GM19324 (cell line): ENCODE measurements around the gene PLA2G6.
"Not testable (repeated sequence)": the region's sequence is repeated elsewhere in the genome, so short reads cannot be mapped to it uniquely, and the experiment has no call there.

ENCODE experiments used
- ATAC-seq: cut with Tn5 transposase; IDR thresholded peaks from one replicate; pipeline ENCODE4 v1.9.1; 2021; ENCODE audit warnings: mild to moderate bottlenecking, moderate library complexity; ENCODE audit not compliant: unreplicated experiment, low FRiP score

Gene PLA2G6

DNA sequence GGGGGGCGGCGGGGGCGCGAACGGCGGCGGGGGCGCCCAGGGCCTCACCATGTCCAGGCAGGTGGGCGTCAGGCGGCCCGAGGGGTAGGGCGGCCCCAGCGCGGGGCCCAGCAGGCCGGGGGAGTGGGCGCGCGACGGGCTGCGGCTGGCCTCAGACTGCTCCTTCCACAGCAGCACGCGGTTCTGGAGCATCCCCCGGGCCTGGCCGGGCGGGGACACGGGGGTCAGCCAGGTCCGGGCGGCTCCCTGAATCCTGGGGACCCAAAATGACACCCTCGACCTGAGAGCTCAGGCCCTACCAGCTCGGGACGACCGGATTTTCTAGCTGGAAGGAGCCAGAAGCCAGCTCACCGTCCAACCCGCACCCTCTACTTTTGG, 92.2 kb downstream of the PLA2G6 start:
- no peak for ATAC-seq

DNA sequence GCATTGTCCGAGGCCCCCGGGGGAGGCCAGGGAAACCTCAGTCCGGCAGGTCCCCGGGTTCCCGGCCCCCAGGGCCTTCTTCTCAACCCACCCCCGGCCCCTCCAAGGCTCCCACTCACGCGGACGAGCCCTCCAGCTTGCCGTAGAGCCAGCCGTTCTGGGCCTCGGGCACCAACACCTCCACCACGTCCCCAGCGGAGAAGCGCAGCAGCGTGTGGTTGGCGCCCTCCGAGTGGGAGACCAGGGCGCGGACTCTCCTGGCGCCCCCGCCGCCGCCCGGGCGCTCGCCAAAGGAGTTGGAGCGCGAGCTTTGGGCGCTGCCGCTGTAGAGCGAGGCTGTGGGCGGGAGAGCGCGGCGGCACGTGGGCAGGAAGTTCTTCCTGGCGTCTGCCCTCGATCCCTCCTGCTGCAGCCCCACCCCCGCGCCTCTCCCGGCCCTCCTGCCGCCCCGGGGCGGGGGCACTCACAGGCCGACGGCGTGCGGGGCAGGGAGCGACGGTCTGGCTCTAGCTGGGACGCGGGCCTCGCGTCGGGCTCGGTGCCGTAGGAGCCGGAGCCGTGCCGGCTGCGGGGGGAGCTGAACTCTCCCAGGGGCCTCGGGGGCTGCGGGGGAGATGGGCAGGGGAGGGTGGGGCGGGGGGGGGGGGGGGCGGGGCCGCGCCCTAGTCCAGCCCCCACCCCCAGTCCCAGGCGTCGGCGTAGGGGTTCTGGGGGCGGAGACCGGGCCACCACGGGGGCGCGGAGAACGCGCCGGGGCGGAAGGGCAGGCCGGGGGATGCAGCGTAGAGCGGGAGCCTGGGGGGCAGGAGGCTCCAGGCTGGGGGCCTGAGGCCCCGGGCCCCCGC, 92.8 kb downstream of the PLA2G6 start:
- ATAC-seq: no peak

DNA sequence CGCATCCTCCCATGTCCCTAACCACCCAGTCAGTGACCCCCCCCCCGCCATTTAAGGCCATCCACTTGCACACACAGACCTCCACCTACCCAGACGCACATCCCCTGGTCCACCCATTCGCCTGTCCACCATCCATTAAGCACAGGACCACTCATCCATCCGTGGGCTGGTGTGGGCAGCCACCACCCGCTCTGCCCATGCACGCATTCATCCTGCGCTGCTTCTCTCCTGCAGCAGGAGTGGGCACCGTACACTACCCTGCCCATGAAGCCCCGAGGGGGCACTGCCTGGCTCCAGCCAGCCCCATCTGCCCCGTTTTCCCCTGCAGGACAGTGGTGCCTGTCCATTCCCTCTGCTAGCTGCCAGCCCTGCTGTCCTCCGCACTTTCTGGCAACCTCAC, 93.8 kb downstream of the PLA2G6 start:
- no peak for ATAC-seq

DNA sequence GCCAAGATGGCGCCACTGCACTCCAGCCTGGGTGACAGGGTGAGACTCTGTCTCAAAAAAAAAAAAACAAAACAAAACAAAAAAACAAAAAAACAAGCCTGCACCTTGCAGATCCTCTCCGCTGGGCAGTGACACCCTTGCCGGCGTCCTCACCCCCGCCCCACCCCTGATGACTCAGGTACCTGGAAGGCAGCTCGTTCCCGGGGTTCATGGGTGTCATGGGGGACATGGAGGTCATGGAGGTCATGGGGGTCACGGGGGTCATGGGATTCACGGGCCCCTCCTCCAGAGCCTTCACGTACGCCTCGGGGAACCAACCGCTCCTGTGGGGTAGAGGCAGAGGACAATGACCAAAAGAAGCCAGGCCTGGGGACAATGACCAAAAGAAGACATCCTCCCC, 94.7 kb downstream of the PLA2G6 start:
- no peak for ATAC-seq

DNA sequence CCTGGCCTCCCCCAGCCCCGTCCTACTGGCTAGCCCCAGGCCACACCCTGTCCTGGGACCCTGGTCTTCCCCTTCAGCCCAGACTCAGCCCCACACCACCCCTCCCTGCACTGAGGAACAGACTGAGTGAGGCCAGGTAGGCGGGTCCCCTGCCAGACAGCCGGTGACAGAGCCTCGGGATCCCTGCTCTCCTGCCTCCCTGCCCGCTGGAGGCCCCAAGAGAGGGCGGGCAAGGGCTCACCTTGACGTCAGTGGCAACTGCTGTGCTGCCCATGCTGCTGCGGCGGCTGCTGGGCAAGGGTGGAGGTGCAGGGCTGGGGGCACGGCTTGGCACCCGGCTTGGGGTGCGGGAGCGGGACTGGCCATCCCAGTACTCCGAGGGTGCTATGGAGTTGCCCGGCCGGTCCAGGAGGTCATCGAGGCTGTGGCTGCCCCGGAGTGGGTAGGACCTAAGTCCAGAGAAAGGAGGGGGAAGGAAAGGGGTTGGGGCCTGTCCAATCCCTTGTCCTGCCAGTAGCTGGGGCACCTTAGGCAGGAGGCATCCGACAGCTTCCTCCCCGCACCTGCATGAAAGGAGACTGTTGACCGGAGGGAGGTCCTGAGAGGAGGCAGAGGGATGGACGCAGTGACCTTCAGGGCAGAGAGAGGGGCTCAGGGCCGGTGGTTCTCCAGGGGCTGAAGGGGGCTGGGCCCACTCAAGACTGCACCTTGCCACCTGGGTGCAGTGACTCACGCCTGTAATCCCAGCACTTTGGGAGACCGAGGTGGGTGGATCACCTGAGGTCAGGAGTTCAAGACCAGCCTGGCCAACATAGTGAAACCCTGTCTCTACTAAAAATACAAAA, 95.4 kb downstream of the PLA2G6 start:
- no peak for ATAC-seq

DNA sequence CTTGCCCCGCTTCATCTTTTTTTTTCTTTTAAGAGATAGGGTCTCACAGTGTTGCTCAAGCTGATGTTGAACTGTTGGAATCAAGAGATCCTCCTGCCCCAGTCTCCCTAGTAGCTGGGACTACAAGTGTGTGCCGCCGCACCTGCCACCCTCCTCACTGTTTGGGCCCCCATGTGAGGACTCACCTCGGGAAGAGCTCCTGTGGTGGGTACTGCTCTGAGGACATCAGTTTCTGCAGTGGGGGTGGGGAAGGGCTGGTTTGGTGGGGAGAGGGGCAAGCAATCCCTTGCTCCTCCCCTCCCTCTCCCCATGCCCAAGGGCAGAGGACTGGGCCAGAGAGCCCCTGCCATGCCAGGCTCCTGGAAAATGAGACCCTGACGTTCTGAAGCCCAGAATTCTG, 96.1 kb downstream of the PLA2G6 start:
- ATAC-seq: no peak

DNA sequence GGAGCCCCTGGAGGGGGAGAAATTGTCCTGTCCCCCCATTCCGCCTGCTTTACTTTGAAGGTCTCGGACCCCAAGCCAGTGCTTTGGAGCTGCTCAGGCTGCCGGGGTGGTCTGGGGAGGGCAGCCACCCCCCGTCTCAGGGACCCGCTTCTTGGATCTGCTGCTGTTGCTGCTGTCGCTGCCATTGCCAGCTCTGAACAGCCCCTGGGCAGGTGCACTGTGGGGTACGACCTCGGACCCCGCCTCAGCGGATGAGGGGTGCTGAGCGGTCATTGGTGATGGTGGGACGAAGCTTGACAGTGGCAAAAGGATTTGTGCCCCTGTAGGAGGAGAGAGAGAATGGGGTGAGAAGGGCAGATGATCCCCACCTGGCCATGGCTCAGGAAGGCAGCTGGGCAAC, 96.6 kb downstream of the PLA2G6 start:
- ATAC-seq: no peak

DNA sequence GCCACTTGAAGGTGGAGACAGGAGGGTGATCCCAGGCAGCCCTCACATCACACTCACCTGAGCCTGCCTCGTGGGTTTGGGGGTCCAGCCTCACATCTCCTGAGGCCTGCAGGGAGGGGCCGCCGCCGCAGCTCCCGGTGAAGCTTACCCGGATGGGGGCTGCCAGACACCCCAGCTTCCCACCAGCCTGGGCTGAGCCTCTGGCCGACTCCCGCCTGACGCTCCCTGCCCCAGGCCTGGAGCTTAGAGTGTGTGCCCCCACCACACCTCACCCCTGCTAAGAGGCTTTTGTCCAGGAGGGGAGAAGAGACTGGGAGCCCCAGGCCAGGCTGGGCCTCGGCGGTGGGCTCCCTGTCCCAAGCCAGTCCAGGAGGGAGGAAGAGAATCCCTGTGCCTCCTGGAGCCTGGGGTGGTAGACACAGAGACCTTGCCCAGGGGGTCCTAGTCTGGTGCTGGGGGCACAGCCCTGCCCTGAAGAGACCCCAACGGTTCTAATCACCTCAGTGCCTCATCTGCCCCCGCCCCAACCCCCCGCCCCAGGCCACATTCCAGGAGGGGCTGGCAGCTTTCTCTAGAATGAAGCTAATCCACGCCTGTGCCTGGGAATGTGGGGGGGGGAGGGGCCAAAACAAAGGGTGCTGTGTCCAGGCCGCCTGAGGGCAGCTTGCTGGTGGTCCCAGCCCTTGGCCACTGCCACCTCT, 97.5 kb downstream of the PLA2G6 start, which contains the start of gene SLC16A8:
Gene SLC16A8, minus strand, starts transcription at position 254 of the 701 bp plus-strand sequence. CDS start 1,311 bp downstream, outside the sequence.
- no peak for ATAC-seq

DNA sequence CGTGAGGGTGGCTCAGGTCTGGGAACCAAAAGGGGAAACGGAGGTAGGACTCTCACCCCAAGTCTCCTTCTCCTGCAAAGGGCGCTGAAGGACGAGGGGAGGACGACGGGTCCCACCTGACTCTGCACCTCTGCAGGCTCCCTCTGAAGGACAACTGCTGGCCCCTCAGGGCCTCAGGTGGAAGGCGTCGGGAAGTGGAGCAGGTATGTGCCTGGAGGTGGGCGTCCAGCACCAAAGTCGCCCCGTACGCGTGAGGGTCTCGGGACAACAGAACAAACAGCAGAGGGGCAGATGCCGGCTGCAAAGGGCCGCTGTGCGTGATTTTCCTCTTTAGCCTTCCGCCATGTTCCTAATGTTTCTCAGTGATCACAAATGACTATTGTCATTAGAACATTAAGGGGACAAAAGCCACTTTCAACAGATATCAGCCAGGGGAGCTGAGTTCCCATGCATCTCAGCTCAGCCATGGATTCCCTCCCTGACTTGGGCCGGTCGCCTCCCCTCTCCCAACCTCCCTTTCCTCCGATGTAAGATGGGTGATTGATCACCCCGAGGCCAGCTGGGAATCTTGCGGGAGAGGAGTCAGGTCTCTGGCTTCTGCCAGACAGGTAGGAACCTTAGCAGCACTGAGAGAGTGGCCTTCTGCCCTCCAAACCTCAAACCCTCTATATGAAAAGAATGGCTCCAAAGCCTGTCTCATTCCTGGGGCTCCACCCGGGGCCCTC, 98.5 kb downstream of the PLA2G6 start:
- no peak for ATAC-seq

DNA sequence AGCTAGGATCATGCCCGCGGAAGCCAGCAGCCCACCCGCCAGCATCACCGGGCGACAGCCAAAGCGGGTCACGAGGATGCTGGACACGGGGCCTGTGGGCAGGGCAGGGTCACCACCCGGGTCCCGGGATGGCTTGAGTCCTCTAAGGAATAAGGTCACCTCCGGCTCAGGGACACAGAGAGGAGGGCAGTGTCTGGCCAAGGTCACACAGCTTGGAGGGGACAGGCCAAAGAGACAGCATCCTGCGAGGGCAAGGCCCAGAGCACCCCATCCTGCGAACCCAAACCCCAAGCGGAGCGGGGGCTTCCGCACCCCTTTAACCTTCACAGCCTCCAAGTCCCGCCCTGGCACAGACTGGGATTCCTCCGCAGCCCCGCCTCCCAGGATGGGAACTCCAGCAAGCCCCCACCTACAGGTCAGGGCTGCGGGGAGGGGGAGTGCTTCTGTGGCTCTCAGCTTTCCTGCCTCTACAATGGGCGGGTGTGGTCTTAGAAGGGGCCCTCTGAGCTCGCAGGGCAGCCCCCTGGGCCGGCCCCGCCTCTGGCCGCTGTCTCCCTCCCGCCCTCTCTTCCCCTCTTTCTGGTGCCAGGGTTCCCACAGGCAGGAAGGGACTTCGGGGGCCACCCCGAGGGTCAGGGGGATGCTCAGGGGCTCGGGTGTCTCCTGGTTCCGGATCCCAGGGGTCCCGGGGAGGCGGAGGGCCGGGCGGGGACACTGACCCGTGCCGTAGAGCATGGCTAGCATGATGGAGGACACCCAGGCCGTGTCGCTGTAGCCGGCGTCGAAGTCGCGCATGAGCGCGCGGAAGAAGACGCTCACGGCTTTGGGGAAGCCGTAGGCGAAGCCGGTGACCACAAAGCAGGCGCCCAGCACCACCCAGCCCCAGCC, 99.4 kb downstream of the PLA2G6 start:
- no peak for ATAC-seq

DNA sequence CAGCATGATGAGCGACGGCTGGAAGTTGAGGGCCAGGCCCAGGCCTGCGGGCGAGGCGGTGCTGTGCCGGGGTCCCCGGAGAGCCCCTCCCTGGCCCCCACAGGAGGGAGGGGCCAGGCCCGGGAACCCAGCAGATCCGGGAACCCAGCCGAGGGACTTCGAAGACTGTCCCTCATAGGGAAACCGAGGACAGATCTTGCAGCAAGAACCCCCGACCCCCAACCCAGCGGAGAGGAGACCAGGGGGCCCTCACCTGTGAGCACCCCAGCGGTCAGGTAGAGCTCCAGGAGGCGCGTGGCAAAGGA, 100.0 kb downstream of the PLA2G6 start:
- no peak for ATAC-seq

DNA sequence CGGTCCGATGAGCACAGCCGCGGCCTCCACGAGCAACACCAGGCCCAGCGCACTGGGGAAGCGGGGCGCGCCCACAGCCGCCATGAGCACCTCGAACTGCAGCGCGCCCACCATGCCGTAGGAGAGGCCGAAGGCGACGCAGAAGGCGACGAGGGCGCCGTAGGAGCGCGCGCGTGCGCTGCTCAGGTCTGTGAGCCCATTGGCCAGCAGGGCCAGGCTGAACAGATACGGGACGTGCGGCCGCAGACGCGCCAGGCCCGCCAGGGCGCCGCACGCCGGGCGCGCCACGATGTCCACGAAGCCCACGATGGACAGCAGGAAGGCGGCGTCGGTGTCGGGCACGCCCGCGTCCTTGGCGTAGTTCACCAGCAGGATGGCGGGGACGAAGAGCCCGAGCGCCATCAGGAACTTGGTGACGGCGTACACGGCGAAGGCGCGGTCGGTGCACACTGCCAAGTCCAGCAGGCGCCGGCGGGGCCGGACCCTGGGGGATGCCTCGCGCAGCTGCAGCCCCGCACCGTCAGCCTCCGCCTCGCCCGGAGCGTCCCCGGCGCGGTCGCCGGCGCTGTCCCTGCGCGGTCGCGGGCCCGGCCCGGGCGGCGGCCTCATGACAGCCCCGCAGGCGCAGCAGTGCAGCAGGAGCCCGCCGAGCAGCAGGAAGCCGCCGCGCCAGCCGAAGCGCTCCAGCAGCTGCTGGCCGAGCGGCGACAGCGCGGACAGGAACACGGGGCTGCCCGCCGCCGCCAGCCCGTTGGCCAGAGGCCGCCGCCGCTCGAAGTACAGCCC, 100.6 kb downstream of the PLA2G6 start:
- no peak for ATAC-seq

DNA sequence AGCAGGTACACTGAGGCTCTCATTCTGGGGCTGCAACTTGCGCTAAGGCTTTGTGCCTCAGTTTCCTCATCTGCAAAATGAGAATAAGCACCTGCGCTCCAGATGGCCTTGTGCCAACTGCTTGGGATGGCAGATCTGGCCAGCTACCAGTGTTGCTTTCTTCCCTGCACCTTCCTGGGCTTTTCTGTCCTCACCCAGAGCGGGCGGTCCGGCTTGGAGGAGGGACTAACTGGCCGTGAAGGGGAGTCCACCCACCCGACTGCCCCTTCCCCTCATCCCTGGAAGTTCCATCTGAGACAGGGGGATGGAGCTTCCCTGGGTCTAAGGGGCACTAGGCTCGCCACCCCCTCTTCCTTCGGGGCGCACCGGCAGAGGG, 101.2 kb downstream of the PLA2G6 start:
- no peak for ATAC-seq

DNA sequence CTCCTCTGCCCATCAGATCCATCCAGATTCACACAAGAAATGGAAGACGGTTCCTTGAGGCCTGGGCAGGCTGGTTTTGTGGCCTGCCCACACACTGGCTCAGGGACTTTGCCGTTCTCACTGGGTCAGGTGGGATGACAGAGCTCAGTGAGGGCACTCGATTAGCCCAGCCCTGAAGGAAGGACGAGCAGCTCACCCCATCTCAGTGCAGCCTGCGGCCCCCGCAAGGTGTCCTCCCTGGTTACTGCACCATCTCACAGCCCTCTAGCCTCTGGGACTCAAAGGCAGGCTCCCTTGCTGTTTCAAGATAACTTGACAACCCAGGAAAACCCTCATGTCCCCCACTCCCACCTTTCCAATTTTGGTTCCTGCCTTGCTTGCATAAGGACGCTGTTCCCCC, 101.8 kb downstream of the PLA2G6 start:
- ATAC-seq: no peak

DNA sequence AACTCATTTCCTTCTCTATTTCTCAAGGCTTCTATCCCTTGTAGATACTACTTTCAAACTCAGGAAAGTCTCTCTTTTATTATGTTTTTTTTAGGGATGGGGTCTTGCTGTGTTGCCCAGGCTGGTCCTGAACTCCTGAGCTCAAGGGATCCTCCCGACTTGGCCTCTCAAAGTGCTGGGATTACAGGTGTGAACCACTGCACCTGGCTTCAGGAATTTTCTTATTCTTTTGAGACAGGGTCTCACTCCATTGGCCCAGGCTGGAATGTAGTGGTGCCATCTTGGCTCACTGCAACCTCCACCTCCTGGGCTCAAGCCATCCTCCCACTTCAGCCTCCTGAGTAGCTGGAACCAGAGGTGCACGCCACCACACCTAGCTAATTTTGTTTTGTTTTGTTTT, 102.4 kb downstream of the PLA2G6 start:
- ATAC-seq: not testable (repeated sequence)

DNA sequence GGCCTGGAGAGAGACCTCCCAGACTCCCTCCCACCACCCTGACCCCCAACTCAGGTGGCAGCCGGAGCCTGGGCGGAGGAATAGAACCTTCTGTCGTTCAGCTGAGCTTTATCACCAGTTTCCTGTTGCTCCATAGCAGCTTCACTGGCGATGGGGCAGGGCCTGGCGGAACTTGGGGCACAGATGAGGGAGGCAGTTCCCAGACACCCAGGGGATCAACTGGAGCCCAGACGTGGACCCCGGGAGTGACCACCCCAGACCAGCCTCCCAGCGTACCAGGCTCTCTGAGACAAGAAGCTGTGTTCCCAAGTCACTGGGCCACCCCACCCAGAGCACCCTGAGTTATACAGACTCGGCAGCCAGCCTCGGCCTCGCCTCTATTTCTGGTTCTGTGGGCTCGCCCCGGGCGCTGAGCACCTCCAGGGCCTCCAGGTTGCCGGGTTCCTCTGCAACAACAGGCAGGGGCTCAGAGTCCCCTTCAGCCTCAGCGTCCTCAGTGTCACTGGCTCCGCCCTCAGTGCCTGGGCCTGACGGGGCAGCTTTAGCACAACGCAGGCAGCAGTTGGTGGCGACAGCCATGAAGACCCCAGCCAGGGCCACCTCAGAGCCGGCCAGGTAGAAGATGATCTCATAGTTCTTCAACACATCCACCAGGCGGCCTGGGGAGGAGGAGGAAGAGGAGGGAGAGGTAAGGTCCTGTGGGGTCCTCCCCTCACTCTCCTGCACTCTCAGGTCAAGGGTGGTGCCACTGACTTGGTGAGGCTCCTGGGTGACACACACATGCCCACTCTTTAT, 103.4 kb downstream of the PLA2G6 start:
- ATAC-seq: no peak

DNA sequence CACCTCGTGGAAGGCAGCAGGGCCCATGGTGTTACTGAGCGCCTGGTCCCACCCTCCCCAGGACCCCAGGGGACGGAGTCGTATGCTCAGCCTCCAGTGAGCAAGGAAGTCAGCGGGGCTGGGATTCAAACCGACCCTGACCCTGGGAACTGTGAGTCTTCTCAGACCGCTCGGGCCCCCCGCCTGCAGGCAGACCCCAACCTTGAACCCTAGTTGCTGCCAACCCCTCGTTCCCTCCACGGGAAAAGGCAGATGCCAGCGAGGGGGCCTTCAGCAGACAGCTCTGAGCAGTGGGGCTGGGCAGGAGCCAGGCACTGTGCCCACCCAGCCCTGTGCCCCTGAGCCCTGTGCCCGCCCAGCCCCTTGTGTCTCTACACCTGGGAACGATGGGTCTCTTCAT, 104.0 kb downstream of the PLA2G6 start:
- ATAC-seq: no peak

DNA sequence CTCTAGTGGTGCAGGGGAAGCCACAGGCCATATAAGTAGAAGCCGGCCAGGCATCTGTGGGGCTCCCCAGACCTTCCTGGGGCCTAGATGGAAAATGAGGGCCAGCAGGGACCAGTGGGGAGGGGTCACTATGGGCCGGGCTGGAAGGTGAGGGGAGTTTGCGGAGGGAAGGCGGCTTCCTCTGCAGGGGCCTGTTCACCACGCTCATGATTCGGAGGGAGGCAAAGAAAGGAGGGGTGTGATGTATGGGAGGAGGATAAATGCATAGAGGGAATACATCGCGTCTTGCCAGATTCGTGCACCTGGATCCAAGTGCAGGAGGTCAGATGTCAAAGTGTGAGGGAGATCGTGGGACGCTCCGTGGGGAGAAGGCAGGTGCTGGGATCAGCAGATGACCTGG, 104.5 kb downstream of the PLA2G6 start:
- no peak for ATAC-seq
